HepG2 (cell line): ENCODE measurements around the gene ENDOU.

Experiments
- CHD4 ChIP-seq: fragments of 200-600 bp; sonication (generic); IDR thresholded peaks from 2 replicates; pipeline ENCODE4 v1.7.0; 2017; ENCODE audit warnings: mild to moderate bottlenecking, low read length, borderline replicate concordance
- TF ChIP-seq, protein P1 (sequence below): sonication (generic); formaldehyde crosslinking; IDR thresholded peaks from 2 replicates; pipeline ENCODE4 v1.5.0; 2020; ENCODE audit warnings: mild to moderate bottlenecking, missing genetic modification reagents, moderate library complexity

DNA sequence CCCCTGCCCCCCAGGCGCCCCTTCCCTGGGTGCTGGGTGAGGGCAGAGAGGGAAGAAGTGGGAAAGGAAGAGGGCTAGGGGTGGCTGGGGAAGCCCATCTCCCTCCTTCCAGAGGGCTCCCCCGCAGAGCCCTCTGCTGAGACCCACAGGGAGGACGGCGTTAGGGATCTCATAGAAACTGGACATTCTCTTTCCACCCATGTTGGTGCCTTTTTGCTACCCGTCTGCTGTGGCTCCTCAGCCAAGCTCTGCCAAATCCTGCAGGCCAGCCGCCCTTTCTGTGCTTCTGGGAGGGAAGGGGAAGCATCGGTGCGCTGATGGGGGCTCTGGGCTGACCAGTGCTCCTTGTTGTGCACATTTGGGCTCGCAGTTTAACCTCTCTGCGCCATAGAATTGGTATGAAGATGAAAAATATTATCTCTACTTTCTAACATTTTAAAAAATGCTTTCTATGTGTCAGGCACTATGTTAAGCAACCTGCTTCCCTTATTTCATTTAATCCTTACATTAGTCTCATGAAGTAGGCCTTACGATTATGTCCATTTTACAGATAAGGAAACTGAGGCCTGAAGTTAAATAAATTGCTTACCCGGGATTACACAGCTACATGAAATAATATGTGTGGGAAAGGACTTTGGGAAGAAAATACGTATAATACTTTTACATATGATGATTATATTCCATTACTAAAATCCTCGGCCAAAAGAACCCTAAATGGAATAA lies 48.7 kb upstream of the ENDOU start:
- TF ChIP-seq, protein P1, sequence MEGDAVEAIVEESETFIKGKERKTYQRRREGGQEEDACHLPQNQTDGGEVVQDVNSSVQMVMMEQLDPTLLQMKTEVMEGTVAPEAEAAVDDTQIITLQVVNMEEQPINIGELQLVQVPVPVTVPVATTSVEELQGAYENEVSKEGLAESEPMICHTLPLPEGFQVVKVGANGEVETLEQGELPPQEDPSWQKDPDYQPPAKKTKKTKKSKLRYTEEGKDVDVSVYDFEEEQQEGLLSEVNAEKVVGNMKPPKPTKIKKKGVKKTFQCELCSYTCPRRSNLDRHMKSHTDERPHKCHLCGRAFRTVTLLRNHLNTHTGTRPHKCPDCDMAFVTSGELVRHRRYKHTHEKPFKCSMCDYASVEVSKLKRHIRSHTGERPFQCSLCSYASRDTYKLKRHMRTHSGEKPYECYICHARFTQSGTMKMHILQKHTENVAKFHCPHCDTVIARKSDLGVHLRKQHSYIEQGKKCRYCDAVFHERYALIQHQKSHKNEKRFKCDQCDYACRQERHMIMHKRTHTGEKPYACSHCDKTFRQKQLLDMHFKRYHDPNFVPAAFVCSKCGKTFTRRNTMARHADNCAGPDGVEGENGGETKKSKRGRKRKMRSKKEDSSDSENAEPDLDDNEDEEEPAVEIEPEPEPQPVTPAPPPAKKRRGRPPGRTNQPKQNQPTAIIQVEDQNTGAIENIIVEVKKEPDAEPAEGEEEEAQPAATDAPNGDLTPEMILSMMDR = no peak
- TF ChIP-seq CHD4 = no peak
